WERI-Rb-1 (cell line): ENCODE measurements around the gene NDUFS7.

ENCODE experiments used
- DNase-seq: peaks from one replicate; pipeline ENCODE4 v3.0.0-alpha.2; 2020
- H3K27ac ChIP-seq: fragments of 250-450 bp; sonication (Bioruptor Pico); 2 replicates; pipeline ENCODE4 v1.5.1; 2020; ENCODE audit warnings: mild to moderate bottlenecking, moderate library complexity
- H3K27me3 ChIP-seq: fragments of 250-450 bp; sonication (Bioruptor Pico); 2 replicates; pipeline ENCODE4 v1.5.1; 2021; ENCODE audit warnings: mild to moderate bottlenecking, low read depth, moderate library complexity; ENCODE audit not compliant: insufficient read depth, severe bottlenecking
- H3K36me3 ChIP-seq: fragments of 250-450 bp; sonication (Bioruptor Pico); 2 replicates; pipeline ENCODE4 v1.5.1; 2020; ENCODE audit warnings: mild to moderate bottlenecking, moderate library complexity
- H3K4me3 ChIP-seq: 2 replicates; pipeline ENCODE4 v1.5.1; 2011; ENCODE audit warnings: low read depth, mild to moderate bottlenecking, control low read depth, low read length
- H3K9me3 ChIP-seq: fragments of 250-450 bp; sonication (Bioruptor Pico); 2 replicates; pipeline ENCODE4 v1.5.1; 2021; ENCODE audit warnings: mild to moderate bottlenecking, moderate library complexity; ENCODE audit not compliant: severe bottlenecking
- CTCF ChIP-seq: IDR thresholded peaks from 2 replicates; pipeline ENCODE4 v1.5.1; 2011; ENCODE audit warnings: low read depth, mild to moderate bottlenecking, control low read depth, inconsistent platforms, low read length

Gene NDUFS7

GRCh38 chr19:1421958-1422305, 38.2 kb downstream of the NDUFS7 start:
- Histone ChIP-seq H3K27ac (no peak overlapping the region), H3K9me3 (no peaks in the 10 kb centered on the region), H3K4me3 (no peak overlapping the region), H3K27me3 (no peaks in the 10 kb centered on the region), H3K36me3 (peaks cover 79% of the 10 kb centered on the region)
- DNase-seq: no peak
- TF ChIP-seq CTCF: no peak

GRCh38 chr19:1422360-1422759, 38.7 kb downstream of the NDUFS7 start:
- H3K36me3 ChIP-seq: peaks cover 75% of the 10 kb centered on the region

GRCh38 chr19:1422943-1423342, 39.2 kb downstream of the NDUFS7 start:
- no peaks in the 10 kb centered on the region for H3K27me3 ChIP-seq
- no peaks in the 10 kb centered on the region for H3K9me3 ChIP-seq
- DNase-seq: no peak
- H3K36me3 ChIP-seq: peaks cover 75% of the 10 kb centered on the region
- no peak overlapping the region for H3K4me3 ChIP-seq
- H3K27ac ChIP-seq: no peak overlapping the region
- 0 out of 2 replicates have a peak, but pooled peaks have one; percentile 6 for TF ChIP-seq CTCF

More at GRCh38 chr19:1422360-1422759, 38.7 kb downstream of the NDUFS7 start:
- no peak for TF ChIP-seq CTCF
- Histone ChIP-seq H3K9me3 (no peaks in the 10 kb centered on the region), H3K27me3 (no peaks in the 10 kb centered on the region), H3K4me3 (no peak overlapping the region), H3K27ac (no peak overlapping the region)
- no peak for DNase-seq

GRCh38 chr19:1423436-1424191, 39.9 kb downstream of the NDUFS7 start:
- no peaks in the 10 kb centered on the region for H3K27me3 ChIP-seq
- DNase-seq: no peak
- no peaks in the 10 kb centered on the region for H3K9me3 ChIP-seq
- no peak for TF ChIP-seq CTCF
- H3K27ac ChIP-seq: no peak overlapping the region
- no peak overlapping the region for H3K4me3 ChIP-seq
- H3K36me3 ChIP-seq: peaks cover 79% of the 10 kb centered on the region

GRCh38 chr19:1424192-1424955, 40.7 kb downstream of the NDUFS7 start:
- H3K36me3 ChIP-seq: peaks cover 80% of the 10 kb centered on the region
- no peak overlapping the region for H3K4me3 ChIP-seq
- no peak for DNase-seq
- no peaks in the 10 kb centered on the region for H3K9me3 ChIP-seq
- no peaks in the 10 kb centered on the region for H3K27me3 ChIP-seq
- no peak for TF ChIP-seq CTCF
- H3K27ac ChIP-seq: no peak overlapping the region
